AG04449 (cell line): Measurements from ENCODE around the gene RAD18.
A peak's percentile ranks its signal among the peaks of the same experiment; 100 is the strongest.

ENCODE experiments used
- CTCF ChIA-PET: fragments of 350-600 bp; formaldehyde crosslinking; extraction: SDS; loops from one replicate; lab custom pipeline; 2021; ENCODE audit warnings: antibody characterized with exemption; lab: Yijun Ruan, JAX
- POLR2A ChIA-PET: fragments of 400-600, 350-600 bp; formaldehyde crosslinking; extraction: SDS; loops from one replicate; lab custom pipeline; 2020; ENCODE audit warnings: antibody characterized with exemption, inconsistent platforms; lab: Yijun Ruan, JAX
- DNase-seq: peaks from one replicate; pipeline ENCODE4 v3.0.0-alpha.2; 2010; ENCODE audit warnings: low read depth, low spot score
- H3K4me3 ChIP-seq: 2 replicates; pipeline ENCODE4 v1.5.1; 2011; ENCODE audit warnings: low read depth, mild to moderate bottlenecking, control low read depth, low read length
- CTCF ChIP-seq: IDR thresholded peaks from one replicate; pipeline ENCODE4 v1.5.1; 2011; ENCODE audit warnings: mild to moderate bottlenecking, moderate library complexity, low read length, control low read depth, inconsistent platforms; ENCODE audit not compliant: insufficient read depth; ENCODE audit errors: missing control alignments

The RAD18 gene

GRCh38 chr3:8975081-8976020 is 12.1 kb upstream of the RAD18 start:
- POLR2A ChIA-PET: no interaction called here
- no peak overlapping the region for H3K4me3 ChIP-seq
- no peak for TF ChIP-seq CTCF
- CTCF ChIA-PET: interaction anchor here (1.1 to 13.4 kb wide), 8 partner anchors 13 to 528 kb away, joined by 3 to 262 read pairs (median 8); partner anchors contain the start of gene OXTR
- no peak for DNase-seq

- no peak for DNase-seq
- ChIA-PET POLR2A (no interaction called here), CTCF (interaction anchor here (1.3 to 13.4 kb wide), 6 partner anchors 13 to 529 kb away, joined by 5 to 262 read pairs (median 49); partner anchors contain the start of gene OXTR)
- no peak for TF ChIP-seq CTCF
- H3K4me3 ChIP-seq: no peak overlapping the region
These were observed 11.2 kb upstream of the RAD18 start for GRCh38 chr3:8974458-8974857.

- ChIA-PET CTCF (interaction anchor here (0.7 to 13.4 kb wide), 16 partner anchors 8 to 381 kb away, joined by 3 to 262 read pairs (median 6); partner anchors contain the start of genes OXTR and SRGAP3), POLR2A (no interaction called here)
- TF ChIP-seq CTCF: no peak
- H3K4me3 ChIP-seq: no peak overlapping the region
- DNase-seq: no peak
These were observed 9.4 kb upstream of the RAD18 start for GRCh38 chr3:8972639-8973038.

- H3K4me3 ChIP-seq: no peak overlapping the region
- ChIA-PET POLR2A (no interaction called here), CTCF (interaction anchor here (0.6 to 13.4 kb wide), 31 partner anchors 10 to 812 kb away, joined by 3 to 262 read pairs (median 5); partner anchors contain the start of genes OGG1, OXTR and SRGAP3)
- DNase-seq: no peak
- peak; percentile 79 for TF ChIP-seq CTCF
These were observed 7.8 kb upstream of the RAD18 start for GRCh38 chr3:8970971-8971589.

GRCh38 chr3:8969241-8969640 is 6.0 kb upstream of the RAD18 start:
- H3K4me3 ChIP-seq: no peak overlapping the region
- ChIA-PET POLR2A (no interaction called here), CTCF (interaction anchor here (0.6 to 13.4 kb wide), 17 partner anchors 8 to 384 kb away, joined by 3 to 262 read pairs (median 4); partner anchors contain the start of gene OXTR)
- TF ChIP-seq CTCF: no peak
- no peak for DNase-seq
